GM18505 (cell line): Measurements from ENCODE around the gene NF1.

Experiments used
- ATAC-seq: cut with Tn5 transposase; IDR thresholded peaks from one replicate; pipeline ENCODE4 v1.9.1; 2021; ENCODE audit not compliant: unreplicated experiment
- POLR2A ChIP-seq: IDR thresholded peaks from 4 replicates; pipeline ENCODE4 v1.6.1; 2011; ENCODE audit warnings: borderline replicate concordance; ENCODE audit not compliant: insufficient read depth, insufficient read length; ENCODE audit errors: extremely low read depth

NF1 gene

GRCh38 chr17:31128241-31128640, 33.5 kb downstream of the NF1 start:
- no peak for TF ChIP-seq POLR2A
- ATAC-seq: no peak

GRCh38 chr17:31130286-31131224, 35.8 kb downstream of the NF1 start:
- no peak for TF ChIP-seq POLR2A

GRCh38 chr17:31131299-31131698, 36.5 kb downstream of the NF1 start:
- ATAC-seq: no peak
- TF ChIP-seq POLR2A: no peak

More at GRCh38 chr17:31130286-31131224, 35.8 kb downstream of the NF1 start:
- ATAC-seq: no peak

- TF ChIP-seq POLR2A: no peak
- ATAC-seq: no peak
These were observed 38.2 kb downstream of the NF1 start for GRCh38 chr17:31132977-31133376.

GRCh38 chr17:31134576-31134975, 39.8 kb downstream of the NF1 start:
- TF ChIP-seq POLR2A: no peak
- ATAC-seq: no peak

GRCh38 chr17:31136319-31136718, 41.5 kb downstream of the NF1 start:
- no peak for TF ChIP-seq POLR2A

GRCh38 chr17:31140111-31140510, 45.3 kb downstream of the NF1 start:
- no peak for ATAC-seq
- no peak for TF ChIP-seq POLR2A

More at GRCh38 chr17:31136319-31136718, 41.5 kb downstream of the NF1 start:
- no peak for ATAC-seq

- no peak for TF ChIP-seq POLR2A
These were observed 49.7 kb downstream of the NF1 start for GRCh38 chr17:31144428-31144827.

GRCh38 chr17:31144836-31145235, 50.1 kb downstream of the NF1 start:
- ATAC-seq: no peak
- TF ChIP-seq POLR2A: no peak

More at GRCh38 chr17:31144428-31144827, 49.7 kb downstream of the NF1 start:
- no peak for ATAC-seq

GRCh38 chr17:31147507-31148202, 52.9 kb downstream of the NF1 start:
- no peak for TF ChIP-seq POLR2A
- ATAC-seq: no peak

- TF ChIP-seq POLR2A: no peak
- ATAC-seq: no peak
These were observed 53.4 kb downstream of the NF1 start for GRCh38 chr17:31148205-31148604.

- no peak for ATAC-seq
- no peak for TF ChIP-seq POLR2A
These were observed 57.5 kb downstream of the NF1 start for GRCh38 chr17:31152271-31152670.

GRCh38 chr17:31155208-31155810, 60.5 kb downstream of the NF1 start:
- no peak for TF ChIP-seq POLR2A

More at GRCh38 chr17:31155208-31155810, 60.5 kb downstream of the NF1 start:
- ATAC-seq: no peak
